GM04504 (cell line): ENCODE results near the gene DHX16.

Source experiments
- DNase-seq: peaks from one replicate; pipeline ENCODE4 v3.0.0-alpha.2; 2012; ENCODE audit warnings: low read depth

The DHX16 gene

DNA sequence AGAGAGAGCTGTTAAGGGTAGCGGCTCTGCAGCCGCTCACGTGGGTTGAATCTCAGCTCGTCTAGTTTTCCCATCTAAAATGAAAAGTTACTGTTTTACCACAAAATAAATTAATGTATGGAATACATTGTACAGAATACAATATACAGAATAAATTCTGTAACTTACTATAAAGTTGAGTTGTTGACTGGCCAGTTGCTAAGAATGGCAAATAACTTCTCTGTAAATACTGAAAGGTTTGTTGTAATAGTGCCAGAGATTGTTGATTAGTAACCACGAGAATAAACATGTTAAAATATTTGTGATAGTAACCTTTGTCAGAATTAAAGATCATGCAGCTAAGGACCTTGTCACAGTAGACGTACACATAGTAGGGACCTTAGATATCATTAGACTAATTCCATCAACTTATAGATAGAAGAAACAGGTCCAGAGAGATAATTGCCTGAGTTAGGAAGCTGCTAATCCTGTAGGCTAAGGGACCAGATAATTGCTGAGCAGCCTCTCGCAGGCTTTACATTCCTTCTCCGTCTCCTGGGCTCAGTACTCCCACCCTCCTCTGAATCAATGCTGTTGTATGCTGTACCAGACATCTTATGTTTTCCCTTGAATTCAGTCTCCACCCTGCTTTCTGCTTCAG lies 18.5 kb upstream of the DHX16 start:
- no peak for DNase-seq

DNA sequence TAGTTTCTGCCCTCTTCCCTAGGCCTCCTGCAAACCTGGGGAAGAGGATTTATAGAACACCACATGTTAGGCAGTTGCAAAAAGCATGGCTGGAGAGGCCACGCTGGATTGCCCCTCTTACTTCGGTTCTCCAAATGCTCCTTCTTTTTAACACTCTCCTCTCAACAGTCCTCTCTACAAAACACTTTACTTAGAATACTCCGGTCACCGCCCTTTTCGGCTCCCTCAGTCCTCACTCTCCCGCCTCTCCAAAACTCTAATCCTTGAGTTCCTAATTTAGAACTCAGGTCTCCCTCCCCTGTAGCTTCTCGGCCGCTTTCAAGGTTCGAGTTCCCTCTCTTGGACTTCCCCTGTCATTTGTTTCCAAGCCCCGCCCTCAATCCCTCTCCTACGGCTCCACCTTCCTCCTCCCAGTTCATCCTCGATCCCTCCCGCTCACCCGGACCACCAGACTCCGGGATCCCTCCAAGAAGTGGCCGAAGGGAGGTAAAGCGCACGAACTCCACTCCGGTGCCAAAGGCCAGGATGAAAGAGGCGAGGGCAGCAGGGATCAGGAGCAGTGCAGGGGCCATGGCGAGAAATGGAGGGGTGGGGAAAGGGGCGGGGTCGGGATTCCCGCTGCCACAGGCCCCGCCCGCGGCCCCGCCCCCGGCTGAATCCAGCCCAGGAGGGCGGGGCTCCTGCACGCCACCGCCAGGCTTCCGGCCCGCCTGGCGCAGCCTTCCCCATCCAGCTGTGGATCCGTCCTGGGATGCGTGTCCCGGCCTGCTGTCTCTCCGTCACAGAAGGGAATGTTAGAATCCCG lies 17.8 kb upstream of the DHX16 start, which contains the start of gene NRM:
Gene NRM, minus strand, starts transcription at position 582 of the 805 bp plus-strand sequence. Its CDS starts 10 bp downstream, at position 572.
- peak; percentile 78 for DNase-seq

DNA sequence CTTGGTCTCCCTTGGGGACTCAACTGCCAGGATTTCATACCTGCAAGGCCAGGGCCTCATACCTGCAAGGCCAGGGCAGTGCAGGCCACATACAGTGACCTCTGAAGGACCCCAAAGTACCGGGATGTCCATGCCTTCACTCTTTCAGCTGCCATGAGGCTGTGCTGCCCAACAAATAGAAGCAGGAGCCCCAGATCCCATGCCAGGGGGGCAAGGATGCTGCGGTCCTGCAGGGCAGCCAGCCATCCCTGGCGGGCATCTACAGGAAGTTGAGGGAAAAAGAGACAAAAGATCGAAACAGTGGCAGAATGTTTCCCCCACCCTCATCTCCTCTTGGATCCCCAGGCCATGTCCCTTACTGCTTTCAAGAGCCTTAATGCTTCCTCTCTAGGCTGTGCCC lies 17.2 kb upstream of the DHX16 start:
- DNase-seq = no peak

DNA sequence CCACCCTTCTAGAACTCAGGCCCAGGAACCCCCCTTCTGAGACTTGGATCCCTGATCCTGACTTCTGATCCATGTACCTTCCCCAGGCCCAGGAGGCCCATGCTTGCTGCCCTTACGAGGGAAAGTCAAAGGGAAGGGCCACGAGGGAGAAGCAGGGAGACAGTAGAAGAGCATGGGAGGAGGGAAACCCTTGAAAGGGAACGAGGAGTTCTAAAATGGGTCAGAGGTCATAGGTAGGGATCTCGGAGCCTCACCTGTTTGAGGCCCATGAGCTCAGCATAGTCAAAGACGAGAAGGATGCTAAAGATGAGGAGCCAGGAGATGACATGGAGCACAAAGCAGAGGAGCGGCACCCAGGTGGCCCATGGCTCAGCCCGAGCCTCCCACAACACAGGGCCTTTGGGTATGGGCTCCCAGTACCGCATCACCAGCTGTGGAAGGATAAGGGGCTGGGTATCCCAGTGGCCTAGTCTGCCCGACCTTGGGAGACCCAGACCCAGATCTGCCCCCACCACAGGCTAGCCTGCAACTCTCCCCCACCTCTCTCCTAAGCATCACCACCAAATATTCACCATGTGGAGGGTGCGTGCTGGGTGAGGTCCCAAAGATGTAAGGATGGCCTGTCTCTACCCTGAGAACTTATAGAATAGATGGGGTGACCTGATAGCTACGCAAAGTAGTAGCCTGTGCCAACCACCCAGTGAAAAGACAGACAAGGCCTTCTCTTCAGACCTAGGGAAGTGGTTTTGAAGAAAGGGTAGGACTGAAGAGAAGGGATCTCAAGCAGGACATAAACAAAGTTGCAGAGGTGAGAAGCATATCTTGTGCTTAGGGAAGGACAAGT lies 16.4 kb upstream of the DHX16 start:
- no peak for DNase-seq

DNA sequence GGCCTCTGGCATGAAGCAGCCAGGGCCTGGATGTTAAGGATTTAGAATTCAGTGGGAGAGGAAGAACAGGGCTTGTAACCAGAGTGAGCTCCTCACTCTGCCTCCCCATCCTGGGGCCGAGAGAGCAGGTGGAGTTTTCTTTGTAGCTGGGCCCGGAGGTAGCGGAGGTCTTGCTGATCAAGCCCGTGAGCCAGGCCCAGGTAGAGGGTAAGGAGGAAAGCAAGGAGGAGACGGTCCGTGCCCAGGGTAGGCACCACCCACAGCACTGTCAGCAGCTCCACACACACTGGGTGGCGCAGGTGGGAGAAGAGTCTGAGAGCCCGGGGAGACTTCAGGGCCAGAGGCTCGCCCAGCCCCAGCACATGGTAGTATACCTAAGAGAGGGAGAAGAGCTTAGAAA lies 15.8 kb upstream of the DHX16 start:
- no peak for DNase-seq

DNA sequence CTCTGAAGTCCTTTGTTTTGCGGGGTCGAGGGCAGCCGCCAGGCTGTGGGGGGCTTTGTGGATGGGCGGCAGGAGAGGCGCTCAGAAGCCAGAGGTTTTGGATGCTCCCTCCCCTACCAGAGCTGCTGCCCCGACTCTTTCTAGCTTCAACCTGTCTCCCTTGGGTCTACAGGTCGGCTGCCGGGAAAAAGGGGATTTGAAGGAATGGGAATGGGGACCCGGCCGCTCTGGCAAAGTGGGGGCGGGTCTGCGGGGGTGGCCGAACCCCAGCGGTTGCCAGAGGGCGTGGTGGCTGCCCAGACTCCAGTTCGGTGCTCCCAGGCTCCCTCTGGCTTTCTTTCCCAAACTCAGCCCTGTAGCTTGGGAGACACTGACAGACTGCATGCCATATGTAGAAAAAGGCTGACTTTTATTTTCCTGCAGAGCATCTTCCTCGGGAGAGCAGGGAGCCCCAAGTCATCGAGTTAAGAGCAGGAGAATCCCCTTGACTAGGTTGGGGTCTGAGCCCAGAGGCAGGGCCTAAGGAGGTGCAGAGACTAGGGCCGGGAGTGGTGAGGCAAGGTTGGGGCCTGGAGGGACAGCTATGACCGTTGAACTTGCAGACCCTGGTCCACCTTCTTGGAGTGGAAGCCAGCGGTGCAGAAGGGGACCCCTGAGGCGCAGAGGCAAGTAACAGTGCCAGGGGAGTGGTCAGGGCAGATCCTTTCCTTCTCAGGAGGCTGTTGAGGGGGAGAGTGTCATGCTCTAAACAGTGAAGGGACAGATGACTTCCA lies 15.0 kb upstream of the DHX16 start:
- no peak for DNase-seq

DNA sequence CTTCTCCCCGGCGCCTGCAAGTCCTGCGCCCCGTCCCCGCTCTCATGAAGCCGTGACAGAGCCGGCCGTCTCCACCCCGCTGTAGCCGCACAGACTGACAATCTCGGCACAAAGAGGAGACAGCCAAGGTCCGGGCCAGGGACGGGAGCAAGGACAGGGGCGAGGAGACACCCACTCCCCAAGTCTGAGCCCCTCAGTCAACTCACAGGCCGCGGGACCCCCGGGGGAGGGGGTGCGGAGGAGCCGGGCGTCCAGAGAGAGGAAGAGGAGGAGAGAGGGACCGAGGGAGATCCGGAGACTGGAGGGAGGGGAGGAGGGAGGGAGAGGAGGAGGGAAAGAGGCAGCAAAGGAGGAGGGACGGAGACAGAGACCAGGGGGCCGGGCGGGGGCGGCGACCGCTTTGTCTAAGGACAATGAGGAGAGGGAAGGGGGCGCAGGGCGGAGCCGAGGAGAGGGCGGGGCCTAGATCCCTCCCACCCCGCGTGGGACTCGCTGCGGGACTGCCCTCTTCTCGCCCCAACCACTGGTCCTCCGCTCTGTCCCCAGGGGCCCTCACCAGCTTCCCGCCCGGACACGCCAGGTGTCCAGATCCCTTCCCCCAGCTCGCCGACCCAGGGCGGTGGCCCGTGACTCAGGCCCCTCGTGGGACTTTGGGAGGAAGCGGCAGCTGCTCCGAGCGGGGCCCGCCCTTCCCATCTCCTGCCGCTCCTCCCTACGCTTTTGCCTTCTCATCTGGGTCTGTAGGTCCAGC lies 14.3 kb upstream of the DHX16 start:
- peak; percentile 97 for DNase-seq

DNA sequence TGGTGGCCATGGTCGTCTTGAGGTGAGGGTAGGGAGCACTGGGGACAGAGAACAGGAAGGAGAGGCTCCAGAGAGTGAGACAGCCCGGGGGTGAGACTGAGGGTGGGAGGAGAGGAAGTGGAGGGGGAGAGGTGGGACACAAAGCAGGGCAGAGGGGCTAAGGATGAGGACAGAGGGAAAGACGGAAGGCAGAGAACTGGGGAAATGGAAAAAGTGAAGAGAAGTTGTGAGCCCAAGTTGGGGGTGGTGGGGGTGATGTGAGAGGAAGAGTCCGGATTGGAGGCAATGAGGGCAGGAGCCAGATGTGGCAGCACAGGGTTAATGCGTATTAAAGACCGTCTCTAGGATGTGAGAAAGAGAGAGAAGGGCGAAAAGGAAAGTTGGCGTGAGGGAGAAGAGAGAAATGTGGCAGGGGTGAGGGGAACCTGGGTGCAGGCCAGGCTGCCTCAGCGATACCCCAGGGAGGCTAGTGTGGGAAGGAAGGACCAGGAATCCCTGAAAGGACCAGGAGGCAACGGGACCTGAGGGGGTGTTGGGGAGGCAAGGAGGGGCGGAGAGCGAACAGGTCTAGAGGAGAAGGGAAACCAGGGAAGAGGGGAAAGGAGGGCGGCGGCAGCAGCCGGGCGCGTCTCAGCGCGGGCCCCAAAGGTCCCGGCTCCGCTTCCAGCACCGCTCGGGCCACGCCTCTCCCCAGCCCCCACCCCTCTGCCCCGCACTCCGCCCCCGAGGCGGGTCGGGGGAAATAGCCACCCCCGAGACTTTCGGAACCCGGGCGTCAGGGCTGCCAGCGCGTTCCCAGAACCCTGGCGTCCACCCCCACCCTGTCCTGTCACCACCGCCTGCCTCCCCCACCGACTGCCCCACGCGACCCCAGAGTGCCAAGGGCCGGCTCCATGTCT lies 13.5 kb upstream of the DHX16 start, which contains the start of gene PPP1R18:
Gene PPP1R18, minus strand, starts transcription at position 637 of the 899 bp plus-strand sequence. Its CDS starts 627 bp downstream, at position 10.
- DNase-seq = no peak

DNA sequence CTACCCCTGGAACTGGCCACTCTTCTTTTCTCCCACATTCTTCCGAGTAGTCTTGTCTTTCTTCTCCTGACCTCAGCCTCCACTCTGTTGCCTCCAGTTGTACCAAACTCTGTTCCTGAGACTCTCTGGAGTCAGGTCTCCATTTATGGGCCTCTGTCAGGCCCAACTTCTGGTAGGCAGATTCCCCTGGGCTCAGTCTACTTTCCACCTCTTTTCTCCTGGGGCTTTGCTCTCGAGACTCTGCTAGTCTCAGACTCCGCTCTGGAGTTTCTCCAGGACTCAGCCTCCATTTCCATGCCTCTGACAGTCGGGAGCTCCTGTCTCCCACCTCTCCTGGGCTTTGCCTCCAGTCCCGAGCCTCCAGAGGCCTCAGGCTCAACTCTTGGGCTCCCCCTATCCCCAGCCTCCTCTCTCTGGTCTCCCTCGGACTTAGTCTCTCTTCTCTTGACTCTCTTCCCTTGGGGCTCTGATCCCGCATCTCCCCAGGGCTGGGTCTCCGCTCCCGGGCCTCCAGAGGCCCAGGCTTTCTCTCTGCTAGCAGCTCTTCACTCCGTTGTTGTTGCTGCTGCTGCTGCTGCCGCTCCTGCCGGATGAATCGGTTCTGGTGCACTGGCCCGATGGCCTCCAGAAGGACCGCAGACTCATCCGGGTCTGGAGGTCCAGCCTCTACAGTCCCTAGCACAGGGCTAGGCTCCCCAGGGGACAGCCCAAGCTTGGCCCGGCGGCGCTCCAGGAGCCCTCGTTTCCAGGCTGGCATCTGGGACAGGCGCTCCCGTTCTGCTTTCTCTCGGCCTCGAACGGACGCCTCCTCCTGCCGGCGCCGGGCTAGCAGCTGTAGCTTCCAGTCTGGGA lies 12.6 kb upstream of the DHX16 start:
- no peak for DNase-seq

DNA sequence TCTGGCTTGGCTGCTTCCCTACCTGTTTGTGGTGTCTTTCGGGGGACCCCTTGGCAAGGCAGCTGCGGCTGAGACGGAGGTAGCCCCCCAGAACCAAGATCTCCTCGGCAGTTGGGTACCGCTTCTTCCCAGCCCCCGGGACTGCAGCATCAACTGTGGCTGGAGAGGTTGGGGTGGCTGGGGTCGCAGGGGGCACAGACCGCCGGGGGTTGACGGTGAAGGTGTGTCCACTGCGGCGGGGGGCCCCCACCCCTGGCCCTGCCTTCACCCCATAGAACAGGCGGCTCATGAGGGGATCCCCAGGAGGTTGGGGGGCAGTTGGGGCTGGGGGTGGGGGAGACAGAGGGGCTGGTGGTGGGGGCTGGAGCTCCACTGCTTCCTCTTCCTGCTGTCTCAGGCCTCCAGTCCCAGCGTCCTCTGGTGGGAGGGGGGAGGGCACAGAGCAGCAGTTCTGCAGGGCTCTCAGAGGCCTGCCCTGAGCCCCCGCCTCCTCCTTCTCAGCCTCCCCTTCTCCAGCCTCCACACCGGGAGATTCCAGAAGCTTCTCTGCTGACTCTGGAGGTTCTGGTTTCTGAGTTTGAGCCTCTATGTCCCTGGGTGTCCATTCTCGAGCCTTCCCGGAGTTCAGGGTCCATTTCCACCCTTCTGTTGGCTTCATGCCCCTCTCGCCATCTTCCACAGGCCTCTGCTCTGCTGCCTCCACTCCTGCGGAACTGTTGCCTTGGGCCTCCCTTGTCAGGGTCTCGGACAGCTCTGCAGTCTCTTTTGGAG lies 11.8 kb upstream of the DHX16 start:
- DNase-seq = no peak

DNA sequence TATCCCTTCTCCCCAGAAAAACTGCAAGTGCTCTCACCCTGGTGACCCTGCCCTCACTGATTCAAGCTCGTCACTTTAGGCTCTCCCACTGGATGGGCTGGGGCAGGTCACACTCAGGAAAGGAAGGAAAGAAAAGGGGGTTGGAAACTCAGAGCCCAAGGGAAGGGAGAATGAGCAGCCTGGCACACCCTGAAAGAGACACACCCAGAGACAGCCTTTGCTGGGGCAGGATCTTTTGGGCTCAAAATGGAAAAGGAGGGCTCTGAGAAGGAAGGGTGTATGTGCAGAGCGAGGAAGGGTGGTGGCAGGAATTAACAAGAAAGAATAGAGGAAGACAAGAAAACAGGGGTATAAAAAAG lies 11.2 kb upstream of the DHX16 start:
- no peak for DNase-seq

DNA sequence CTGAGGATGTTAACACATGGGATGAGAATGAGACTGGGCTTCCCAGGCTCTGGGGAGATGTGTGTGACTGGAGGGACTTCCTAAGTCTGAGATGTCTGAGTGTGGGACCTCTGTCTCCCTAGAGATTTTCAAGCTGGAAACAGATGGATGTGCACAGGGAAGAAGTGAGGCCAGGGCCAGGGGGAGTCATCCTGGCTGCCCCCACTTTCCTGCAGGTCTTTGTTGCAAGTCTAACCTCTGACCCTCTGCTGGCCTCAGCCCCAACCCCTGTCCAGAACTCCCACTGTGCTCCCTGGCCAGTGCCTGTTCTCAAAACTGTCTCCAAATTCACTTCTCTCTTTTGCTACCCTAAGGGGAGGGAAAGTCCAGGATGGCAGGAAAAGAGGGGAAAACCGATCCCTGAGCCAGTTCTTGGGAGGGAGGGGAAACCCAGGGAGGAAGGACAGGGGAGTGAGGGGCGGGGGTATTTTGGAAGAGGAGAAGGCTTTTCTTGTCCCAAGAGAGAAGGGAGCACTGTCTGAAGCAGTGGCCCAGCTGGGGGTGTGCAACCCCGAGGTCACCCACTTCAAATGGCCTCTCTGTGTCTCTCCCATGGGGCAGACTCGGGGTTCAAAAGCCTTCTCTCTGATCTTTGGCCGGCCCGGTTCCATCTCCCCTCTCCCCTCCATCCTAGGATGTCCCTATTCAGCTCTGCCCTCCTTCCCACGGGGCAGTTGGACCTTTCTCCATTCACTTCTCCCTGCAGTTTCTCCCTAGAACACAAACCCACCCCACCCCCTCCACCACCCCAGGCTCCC lies 10.6 kb upstream of the DHX16 start:
- DNase-seq = no peak

DNA sequence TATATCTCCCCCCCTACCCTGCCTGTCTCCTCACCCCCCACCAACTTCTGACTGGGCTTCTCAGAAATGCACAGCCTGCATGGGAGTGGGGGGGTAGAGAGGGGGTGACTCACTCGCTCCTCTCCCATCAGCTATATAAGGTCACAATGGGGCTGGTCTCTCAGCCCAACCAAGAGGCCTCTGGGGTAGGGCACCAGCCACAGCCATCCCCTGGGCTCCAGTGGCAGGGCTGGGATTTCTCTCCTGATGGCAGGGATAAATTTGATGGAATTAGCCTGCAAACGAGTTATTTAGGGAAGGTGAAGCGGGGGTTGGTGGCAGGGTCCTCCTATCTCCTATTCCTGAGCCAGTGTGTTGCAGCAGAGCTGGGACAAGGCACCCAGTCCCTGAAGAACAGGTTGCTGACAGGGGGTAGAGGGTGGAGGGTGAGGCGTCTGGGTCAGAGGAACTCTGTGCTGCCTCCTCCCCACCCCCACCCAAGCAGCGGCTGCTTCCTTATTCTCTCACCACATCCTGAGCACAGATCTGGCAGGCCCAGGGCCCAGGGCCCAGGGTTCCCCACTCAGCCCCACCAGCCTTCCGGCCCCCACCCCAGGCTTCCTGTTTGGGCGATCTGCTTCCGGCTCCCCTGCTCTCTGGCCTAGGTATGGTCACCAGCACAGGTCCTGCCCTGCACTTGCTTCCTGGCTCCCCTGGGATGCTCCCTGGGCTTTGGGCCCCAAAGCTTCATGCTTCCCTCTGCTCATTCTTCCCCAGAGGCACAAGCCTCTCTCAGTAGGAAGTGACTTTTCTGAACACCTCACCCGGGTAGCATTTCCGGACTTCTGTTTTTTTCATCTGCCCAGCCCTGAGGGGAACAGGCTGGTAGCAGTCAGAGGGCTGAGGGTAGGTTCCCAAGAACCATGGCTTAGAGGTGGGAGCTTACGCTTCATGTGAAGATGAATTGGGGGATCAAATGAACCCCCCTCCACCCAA lies 9.6 kb upstream of the DHX16 start:
- peak; percentile 77 for DNase-seq

DNA sequence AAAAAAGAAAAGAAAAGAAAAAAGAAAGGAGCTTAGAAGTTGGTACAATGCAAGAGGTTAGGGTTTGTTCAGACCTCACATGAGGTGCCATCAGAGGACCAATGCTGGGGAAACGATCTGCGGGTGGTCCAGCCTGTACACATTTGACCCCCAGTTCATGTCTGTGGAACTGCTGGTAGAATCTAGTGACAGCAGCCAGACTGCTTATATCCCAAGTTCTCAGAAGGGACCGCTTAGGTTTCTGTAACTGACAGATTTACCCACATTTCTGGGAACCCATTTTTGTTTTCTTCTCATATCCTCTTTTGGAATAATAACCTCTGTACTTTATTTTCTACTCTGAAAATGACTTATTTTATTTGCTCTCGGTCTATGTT lies 8.9 kb upstream of the DHX16 start:
- DNase-seq = no peak

DNA sequence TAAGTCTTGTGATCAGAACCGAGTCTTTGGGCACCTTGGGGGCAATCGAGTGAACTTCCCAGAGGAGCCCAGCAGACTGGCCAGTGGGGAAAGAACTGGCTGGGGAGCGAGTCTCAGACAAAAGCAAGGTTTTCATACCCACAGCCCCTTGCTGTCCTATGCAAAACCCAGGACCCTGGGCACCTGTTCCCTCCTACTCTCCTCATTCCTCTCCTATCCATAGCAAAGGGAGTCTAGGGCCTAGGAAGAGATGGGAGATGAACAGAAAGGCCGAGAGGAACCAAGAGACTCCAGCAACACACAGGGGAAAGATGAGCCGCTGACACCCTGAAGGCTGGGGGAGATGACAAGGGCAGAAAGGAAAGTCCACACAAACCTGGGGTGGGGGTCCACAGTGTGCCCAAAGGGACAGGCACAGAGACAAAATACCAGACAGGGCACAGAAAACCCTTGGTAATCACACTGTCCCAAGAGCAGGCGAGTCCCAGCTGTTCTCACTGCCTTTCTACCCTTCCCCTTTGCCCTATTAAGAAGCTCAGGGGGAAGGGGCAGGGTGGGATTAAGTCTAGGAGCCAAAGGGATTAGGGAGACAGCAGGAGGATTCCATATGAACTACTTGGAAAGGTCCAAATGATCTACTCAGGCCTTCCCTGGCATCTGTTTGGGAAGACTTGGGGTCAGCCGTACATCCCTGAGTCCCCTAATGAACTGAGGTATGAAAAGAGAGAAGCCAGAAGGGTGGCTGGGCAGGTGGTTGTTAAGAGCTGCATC lies 7.1 kb upstream of the DHX16 start:
- no peak for DNase-seq
